HepG2 (cell line): ENCODE results near the gene FALEC. TPM values are rescaled to one million over a fixed set of nuclear protein-coding genes. Genes with fewer than 3 reads are reported as not detected.

Source experiments
- AKNA ChIP-seq: sonication (generic); formaldehyde crosslinking; IDR thresholded peaks from 2 replicates; pipeline ENCODE4 v1.4.0; 2020; ENCODE audit warnings: missing genetic modification reagents, borderline replicate concordance
- EEA1 ChIP-seq: sonication (generic); formaldehyde crosslinking; IDR thresholded peaks from 2 replicates; pipeline ENCODE4 v1.5.1; 2020; ENCODE audit warnings: mild to moderate bottlenecking, missing genetic modification reagents, borderline replicate concordance
- ELF3 ChIP-seq: IDR thresholded peaks from 2 replicates; pipeline ENCODE4 v1.6.1; 2016; ENCODE audit warnings: missing genetic modification reagents, missing compliant biosample characterization
- FOXO1 ChIP-seq: sonication (generic); formaldehyde crosslinking; IDR thresholded peaks from 2 replicates; pipeline ENCODE4 v1.4.0; 2020; ENCODE audit warnings: missing genetic modification reagents
- KDM2A ChIP-seq: sonication (generic); formaldehyde crosslinking; IDR thresholded peaks from 2 replicates; pipeline ENCODE4 v1.4.0; 2020; ENCODE audit warnings: low read depth, missing genetic modification reagents, borderline replicate concordance
- NONO ChIP-seq, 2 experiments: fragments of 450-650 bp in 1 of 2; sonication (generic) in 1 of 2; formaldehyde crosslinking in 1 of 2; IDR thresholded peaks in 1 of 2; conservative IDR thresholded peaks in 1 of 2; 2 replicates each; pipeline versions ENCODE4 v1.6.1 to v1.8.0; 2017 to 2022; ENCODE audit warnings: mild to moderate bottlenecking in 1 of 2, missing genetic modification reagents in 1 of 2, moderate library complexity in 1 of 2
- RCOR2 ChIP-seq: IDR thresholded peaks from 2 replicates; pipeline ENCODE4 v1.6.1; 2016; ENCODE audit warnings: missing biosample characterization, missing genetic modification reagents
- SP2 ChIP-seq: sonication (generic); formaldehyde crosslinking; IDR thresholded peaks from 2 replicates; pipeline ENCODE4 v1.5.1; 2020; ENCODE audit warnings: mild to moderate bottlenecking, missing genetic modification reagents
- TFDP2 ChIP-seq: sonication (generic); formaldehyde crosslinking; IDR thresholded peaks from 2 replicates; pipeline ENCODE4 v1.4.0; 2020; ENCODE audit warnings: missing genetic modification reagents
- ZFP82 ChIP-seq: sonication (generic); formaldehyde crosslinking; IDR thresholded peaks from 2 replicates; pipeline ENCODE4 v1.5.1; 2020; ENCODE audit warnings: mild to moderate bottlenecking, missing genetic modification reagents, borderline replicate concordance
- ZNF383 ChIP-seq: sonication (generic); formaldehyde crosslinking; IDR thresholded peaks from 2 replicates; pipeline ENCODE4 v1.4.0; 2020; ENCODE audit warnings: missing genetic modification reagents, mild to moderate bottlenecking, borderline replicate concordance
- ZNF672 ChIP-seq: sonication (generic); formaldehyde crosslinking; IDR thresholded peaks from 2 replicates; pipeline ENCODE4 v1.8.1; 2022; ENCODE audit warnings: missing genetic modification reagents
- ZNF780A ChIP-seq: sonication (generic); formaldehyde crosslinking; IDR thresholded peaks from 2 replicates; pipeline ENCODE4 v1.8.0; 2022; ENCODE audit warnings: mild to moderate bottlenecking, missing genetic modification reagents, moderate library complexity
- ZNF800 ChIP-seq: sonication (generic); formaldehyde crosslinking; IDR thresholded peaks from 2 replicates; pipeline ENCODE4 v1.4.0; 2020; ENCODE audit warnings: missing genetic modification reagents
- ZSCAN25 ChIP-seq: sonication (generic); formaldehyde crosslinking; IDR thresholded peaks from 2 replicates; pipeline ENCODE4 v1.8.0; 2022; ENCODE audit warnings: mild to moderate bottlenecking, missing genetic modification reagents
- polyA plus RNA-seq, 8 experiments: library from polyadenylated mRNA; depleted of rRNA in 3 of 8; stranded (reverse) in 7 of 8; unstranded in 1 of 8; fragments of >200 nt; fragmentation: Illumina TruSeq in 4 of 8; extraction: Trizol in 4 of 8; gene quantifications; 2 replicates each; pipeline versions ENCODE4 v1.2.1 to v1.2.3, GENCODE V29; 2011 to 2016; ENCODE audit warnings: low read depth in 4 of 8, missing spikeins in 1 of 8, mixed read lengths in 1 of 8; ENCODE audit not compliant: insufficient read depth in 1 of 8
- total RNA-seq, 5 experiments: library from RNA; depleted of rRNA; stranded (reverse); fragments of >200 nt; fragmentation: Illumina TruSeq; extraction: Trizol; gene quantifications; 2 replicates each; pipeline ENCODE4 v1.2.3, GENCODE V29; 2016; ENCODE audit warnings: low read depth in 1 of 5

FALEC gene
- total and polyA plus RNA-seq, 2 of the 13 experiments (the other 11 are each of a cell fraction or from before 2014, with no cell fraction given), result 0.33 to 0.71 TPM

GRCh38 chr1:150515328-150516049, at the start of gene FALEC (continued):
- TF ChIP-seq ZFP82 (CRISPR knock-in tag) (peak; percentile 65; the same call in 1 of the 2 replicates), AKNA (no peak), FOXO1 (CRISPR knock-in tag) (0 out of 2 replicates have a peak, but pooled peaks have one; percentile 9), NONO (IDR thresholded peaks at IDR 0.05) (no peak), NONO (CRISPR knock-in tag; conservative IDR thresholded peaks at IDR 0.05) (peak; percentile 55), ZNF672 (CRISPR knock-in tag) (no peak), SP2 (CRISPR knock-in tag) (peak; percentile 86), ZNF780A (CRISPR knock-in tag) (peak; percentile 41; the same call in 1 of the 2 replicates), EEA1 (CRISPR knock-in tag) (no peak), ZNF383 (CRISPR knock-in tag) (peak; percentile 60; the same call in 1 of the 2 replicates), RCOR2 (peak; percentile 26; the same call in 1 of the 2 replicates), ELF3 (peak; percentile 37; the same call in 1 of the 2 replicates), ZSCAN25 (CRISPR knock-in tag) (0 out of 2 replicates have a peak, but pooled peaks have one; percentile 26), ZNF800 (CRISPR knock-in tag) (peak; percentile 51; the same call in 1 of the 2 replicates), TFDP2 (CRISPR knock-in tag) (0 out of 2 replicates have a peak, but pooled peaks have one; percentile 25), KDM2A (peak; percentile 22; the same call in 1 of the 2 replicates)
